CD4-positive, alpha-beta memory T cell (primary cell): Measurements from ENCODE around the gene ZNF30. TPM values are rescaled to one million over a fixed set of nuclear protein-coding genes. Genes with fewer than 3 reads are reported as not detected.
A peak's percentile ranks its signal among the peaks of the same experiment; 100 is the strongest.

Experiments used
- CTCF ChIA-PET: fragments of 350-600 bp; sonication (Branson Sonifier 250); formaldehyde crosslinking; loops from one replicate; lab custom pipeline; 2021; ENCODE audit warnings: inconsistent platforms; ENCODE audit not compliant: partially characterized antibody; lab: Charles Lee
- POLR2A ChIA-PET: fragments of 350-600 bp; sonication (Branson Sonifier 250); formaldehyde crosslinking; loops from one replicate; lab custom pipeline; 2021; ENCODE audit not compliant: partially characterized antibody; lab: Charles Lee
- DNase-seq, 5 donors: peaks; one replicate each; pipeline versions ENCODE4 v3.0.0 to v3.0.0-alpha.2; 2020 to 2022; ENCODE audit warnings: mixed read lengths in 1 of 5
- H3K27ac ChIP-seq: one replicate; pipeline ENCODE4 v1.7.0; 2013; ENCODE audit warnings: low read depth, low read length
- H3K27me3 ChIP-seq: 2 replicates; pipeline ENCODE4 v1.7.0; 2013; ENCODE audit warnings: mild to moderate bottlenecking, low read length, moderate library complexity; ENCODE audit not compliant: insufficient read depth
- H3K36me3 ChIP-seq: 2 replicates; pipeline ENCODE4 v1.7.0; 2013; ENCODE audit warnings: mild to moderate bottlenecking, low read length, moderate library complexity; ENCODE audit not compliant: insufficient read depth
- H3K4me1 ChIP-seq: 2 replicates; pipeline ENCODE4 v1.7.0; 2013; ENCODE audit warnings: mild to moderate bottlenecking, low read length, moderate library complexity; ENCODE audit not compliant: insufficient read depth
- H3K4me3 ChIP-seq, 2 donors: one replicate each; pipeline ENCODE4 v1.7.0; 2013; ENCODE audit warnings: low read length in 2 of 2, mild to moderate bottlenecking in 1 of 2
- H3K9me3 ChIP-seq, 2 donors: one replicate each; pipeline ENCODE4 v1.7.0; 2013; ENCODE audit warnings: low read length in 2 of 2, control low read depth in 1 of 2; ENCODE audit not compliant: control insufficient read depth in 1 of 2
- H3K27ac Mint-ChIP-seq, 7 donors: one replicate each; pipeline ENCODE4 v1.8.0; 2020 to 2021; ENCODE audit warnings: mixed read lengths in 7 of 7, mild to moderate bottlenecking in 6 of 7, inconsistent platforms in 3 of 7, moderate library complexity in 3 of 7
- H3K27me3 Mint-ChIP-seq, 2 donors: one replicate each; pipeline ENCODE4 v1.8.0; 2020 to 2021; ENCODE audit warnings: mixed read lengths in 2 of 2
- H3K36me3 Mint-ChIP-seq, 2 donors: one replicate each; pipeline ENCODE4 v1.8.0; 2020 to 2021; ENCODE audit warnings: mixed read lengths in 2 of 2, inconsistent platforms in 1 of 2, mild to moderate bottlenecking in 1 of 2
- H3K4me1 Mint-ChIP-seq, 4 donors: one replicate each; pipeline ENCODE4 v1.8.0; 2020 to 2021; ENCODE audit warnings: mixed read lengths in 4 of 4, mild to moderate bottlenecking in 1 of 4
- H3K4me3 Mint-ChIP-seq, 8 donors: one replicate each; pipeline ENCODE4 v1.8.0; 2020 to 2021; ENCODE audit warnings: mixed read lengths in 8 of 8, mild to moderate bottlenecking in 7 of 8, moderate library complexity in 6 of 8, inconsistent platforms in 3 of 8
- H3K9me3 Mint-ChIP-seq, 8 donors: one replicate each; pipeline ENCODE4 v1.8.0; 2020 to 2021; ENCODE audit warnings: mixed read lengths in 8 of 8, mild to moderate bottlenecking in 5 of 8, inconsistent platforms in 3 of 8, moderate library complexity in 1 of 8
- intact Hi-C: fragments of 100-400 bp; cut with micrococcal nuclease; formaldehyde crosslinking; loops from one replicate; pipeline ENCODE4 v1.15.1; 2023
- polyA plus RNA-seq, 2 donors: library from polyadenylated mRNA; unstranded; fragments of 300-500 nt; fragmentation: Illumina TruSeq; gene quantifications; one replicate each; pipeline ENCODE4 v1.2.3, GENCODE V29; 2021
- total RNA-seq, 2 experiments: library from RNA; stranded (reverse); gene quantifications; one replicate each; pipeline ENCODE4 v1.2.3, GENCODE V29; 2021

Gene ZNF30
- total RNA-seq (1 to 10 TPM; 9.2 to 9.7 TPM), polyA plus RNA-seq (1 to 10 TPM; 5.4 to 5.7 TPM)

DNA sequence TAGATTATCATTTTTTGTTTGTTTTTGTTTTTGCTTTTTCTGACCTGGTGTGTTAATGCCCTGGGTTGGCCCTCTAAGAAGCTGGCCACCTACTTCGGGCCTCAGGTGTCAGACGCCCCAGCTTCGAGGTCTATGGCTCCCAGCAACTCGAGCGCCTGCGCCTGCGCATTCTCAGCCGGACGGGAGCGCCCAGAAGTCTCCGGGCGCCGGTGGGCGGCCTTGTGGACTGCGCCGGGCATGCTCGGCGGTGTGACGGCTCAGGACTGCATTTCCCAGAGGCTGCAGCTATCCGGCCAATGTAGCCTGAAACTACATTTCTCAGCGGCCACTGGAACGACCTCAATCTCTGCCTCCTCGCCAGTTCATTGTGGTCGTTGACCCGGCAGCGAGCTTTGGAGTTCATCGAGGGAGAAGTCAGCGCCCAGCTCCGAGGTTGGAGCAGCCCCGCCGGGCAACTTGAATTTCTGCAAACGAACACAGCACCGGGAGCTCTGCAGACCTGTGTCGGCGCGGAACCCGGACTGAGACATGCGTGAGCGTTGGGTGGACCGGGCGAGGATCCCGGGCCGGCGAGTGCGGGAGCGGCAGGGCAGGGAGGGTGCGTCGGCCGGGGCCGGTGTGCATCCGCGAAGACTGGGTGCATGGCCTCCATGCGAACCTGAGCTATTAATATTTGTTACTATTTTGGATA, at the start of gene ZNF30:
Gene ZNF30, plus strand, starts transcription at position 219 of the 691 bp plus-strand sequence. CDS start 3,045 bp downstream, outside the sequence.
- no peaks in the 10 kb centered on the region for H3K27me3 Mint-ChIP-seq
- intact Hi-C loops, result loop anchor here (5.0 kb wide), 2 partner anchors 35 to 70 kb away; partner anchors contain the start of gene ZNF792
- peaks cover 20 to 25% of the 10 kb centered on the region in 2 donors for H3K36me3 Mint-ChIP-seq
- Histone ChIP-seq H3K4me1 (peaks cover 20% of the 10 kb centered on the region), H3K9me3 (no peaks in the 10 kb centered on the region), H3K27me3 (no peaks in the 10 kb centered on the region), H3K36me3 (no peaks in the 10 kb centered on the region), H3K4me3 (peak within 1 kb of the TSS; percentile 25 to 67), H3K27ac (peak within 1 kb of the TSS; percentile 31)
- peak within 1 kb of the TSS in 6 of 7 donors; percentile 61 to 84 (median 78) for H3K27ac Mint-ChIP-seq
- CTCF ChIA-PET, result interaction anchor here (0.6 to 1.9 kb wide), 9 partner anchors 26 to 247 kb away, joined by 3 to 11 read pairs (median 4); no protein-coding TSS in a partner anchor
- peak within 1 kb of the TSS; percentile 89 to 94 (median 92) for H3K4me3 Mint-ChIP-seq
- no peaks in the 10 kb centered on the region for H3K9me3 Mint-ChIP-seq
- peak; percentile 62 to 76 (median 69) for DNase-seq
- POLR2A ChIA-PET, result interaction anchor here (0.6 to 2.4 kb wide), 14 partner anchors 10 to 251 kb away, joined by 3 to 17 read pairs (median 4); no protein-coding TSS in a partner anchor
- H3K4me1 Mint-ChIP-seq, result peaks cover 13 to 24% (median 19%) of the 10 kb centered on the region in 4 donors

DNA sequence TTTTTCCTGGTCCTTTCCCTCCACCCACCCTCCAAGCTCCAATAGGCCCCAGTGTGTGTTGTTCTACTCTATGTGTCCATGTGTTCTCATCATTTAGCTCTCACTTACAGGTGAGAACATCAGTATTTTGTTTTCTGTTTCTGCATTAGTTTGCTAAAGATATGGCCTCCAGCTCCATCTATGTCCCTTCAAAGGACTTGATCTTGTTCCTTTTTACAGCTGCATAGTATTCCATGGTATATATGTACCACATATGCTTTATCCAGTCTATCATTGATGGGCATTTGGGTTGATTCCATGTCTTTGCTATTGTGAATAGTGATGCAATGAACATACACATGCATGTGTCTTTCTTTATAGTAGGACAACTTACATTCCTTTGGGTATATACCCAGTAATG, 47.1 kb upstream of the ZNF30 start:
- no peak for DNase-seq
- Mint-ChIP-seq H3K9me3 (peaks cover 3 to 17% (median 9%) of the 10 kb centered on the region in 8 donors), H3K27ac (peak overlapping the region in 1 of 7 donors; percentile 13), H3K4me1 (no peaks in the 10 kb centered on the region), H3K36me3 (peaks cover 0 to 5% of the 10 kb centered on the region in 2 donors), H3K4me3 (no peak overlapping the region), H3K27me3 (peaks cover 3 to 6% of the 10 kb centered on the region in 2 donors)
- ChIA-PET CTCF (interaction anchor here (1.1 kb wide), 1 partner anchor 39 kb away, joined by 3 read pairs; no protein-coding TSS in a partner anchor), POLR2A (no interaction called here)
- Histone ChIP-seq H3K27me3 (no peaks in the 10 kb centered on the region), H3K27ac (no peak overlapping the region), H3K9me3 (no peaks in the 10 kb centered on the region), H3K4me3 (no peak overlapping the region), H3K4me1 (no peaks in the 10 kb centered on the region), H3K36me3 (no peaks in the 10 kb centered on the region)
- intact Hi-C loops, result no loop called here

DNA sequence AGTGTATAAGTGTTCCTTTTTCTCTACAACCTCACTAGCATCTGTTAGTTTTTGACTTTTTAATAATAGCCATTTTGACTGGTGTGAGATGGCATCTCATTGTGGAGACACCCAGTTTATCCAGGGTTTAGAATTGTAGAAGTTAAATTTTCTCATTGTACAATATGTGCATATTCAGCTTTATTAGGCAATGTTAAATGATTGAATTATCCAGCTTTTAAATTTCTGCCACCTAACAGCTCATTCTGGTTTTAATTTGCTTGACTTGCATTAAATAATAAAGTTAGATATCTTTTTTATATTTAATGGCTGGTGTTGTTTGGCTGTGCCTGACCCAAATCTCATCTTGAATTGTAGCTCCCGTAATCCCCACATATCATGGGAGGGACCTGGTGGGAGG, 46.7 kb upstream of the ZNF30 start:
- no peaks in the 10 kb centered on the region for H3K36me3 ChIP-seq
- H3K27me3 ChIP-seq, result no peaks in the 10 kb centered on the region
- POLR2A ChIA-PET, result no interaction called here
- no peak overlapping the region for H3K27ac ChIP-seq
- H3K4me1 ChIP-seq, result no peaks in the 10 kb centered on the region
- Mint-ChIP-seq H3K9me3 (peaks cover 6 to 22% (median 14%) of the 10 kb centered on the region in 8 donors), H3K4me1 (no peaks in the 10 kb centered on the region), H3K27ac (no peak overlapping the region), H3K4me3 (no peak overlapping the region), H3K36me3 (peaks cover 5 to 10% of the 10 kb centered on the region in 2 donors), H3K27me3 (peaks cover 3 to 6% of the 10 kb centered on the region in 2 donors)
- DNase-seq, result no peak
- CTCF ChIA-PET, result no interaction called here
- no peak overlapping the region for H3K4me3 ChIP-seq
- no peaks in the 10 kb centered on the region for H3K9me3 ChIP-seq
- intact Hi-C loops, result no loop called here

DNA sequence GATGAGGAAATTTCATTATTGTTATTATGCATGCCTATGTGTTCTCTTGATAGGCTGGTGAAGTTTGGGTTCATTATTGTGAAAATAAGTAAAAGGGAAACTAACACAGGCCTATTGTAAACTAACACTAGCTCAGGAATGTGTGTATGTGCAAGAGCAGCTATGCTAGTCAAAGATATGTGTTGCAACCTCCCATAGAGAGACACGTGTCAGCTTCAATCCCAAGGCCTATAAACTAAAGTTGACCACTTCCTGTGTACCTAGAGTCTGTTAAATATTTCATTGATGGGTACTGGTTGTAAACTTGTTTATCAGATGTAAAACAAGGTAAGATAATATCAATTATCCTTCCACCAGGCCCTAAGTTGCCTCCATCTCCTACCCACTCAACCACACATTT, 44.7 kb upstream of the ZNF30 start:
- DNase-seq, result no peak
- Mint-ChIP-seq H3K27me3 (peaks cover 3 to 6% of the 10 kb centered on the region in 2 donors), H3K9me3 (peaks cover 6 to 41% (median 31%) of the 10 kb centered on the region in 8 donors), H3K4me1 (no peaks in the 10 kb centered on the region), H3K27ac (no peak overlapping the region), H3K36me3 (peaks cover 13 to 14% of the 10 kb centered on the region in 2 donors), H3K4me3 (no peak overlapping the region)
- Histone ChIP-seq H3K9me3 (peaks cover 0 to 3% of the 10 kb centered on the region in 2 donors), H3K4me3 (no peak overlapping the region), H3K27ac (no peak overlapping the region), H3K36me3 (no peaks in the 10 kb centered on the region), H3K4me1 (no peaks in the 10 kb centered on the region), H3K27me3 (no peaks in the 10 kb centered on the region)
- CTCF ChIA-PET, result interaction anchor here (1.2 kb wide), 1 partner anchor 43 kb away, joined by 4 read pairs; no protein-coding TSS in a partner anchor
- POLR2A ChIA-PET, result no interaction called here
- intact Hi-C loops, result no loop called here

DNA sequence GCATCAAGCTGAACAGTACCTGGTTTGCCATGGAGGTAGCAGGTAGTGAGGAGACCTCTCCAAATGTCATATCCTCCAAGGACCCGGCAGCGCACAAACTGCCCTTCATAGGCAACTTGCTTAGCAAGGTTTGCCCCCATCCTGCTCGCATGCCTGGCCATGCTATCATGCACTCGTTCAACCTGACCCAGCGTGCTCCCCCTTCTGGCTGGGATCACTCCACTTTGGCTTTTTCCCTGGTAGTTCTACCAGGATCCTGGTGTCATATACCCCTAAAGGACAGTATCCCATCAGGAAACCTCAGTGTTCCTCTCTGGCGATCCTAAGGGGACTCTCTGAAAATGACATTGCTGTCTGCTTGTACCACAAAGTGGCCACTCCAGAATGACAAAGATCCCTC, 38.6 kb upstream of the ZNF30 start:
- CTCF ChIA-PET, result interaction anchor here (0.9 kb wide), 1 partner anchor 15 kb away, joined by 3 read pairs; no protein-coding TSS in a partner anchor
- POLR2A ChIA-PET, result no interaction called here
- peaks cover 0 to 3% of the 10 kb centered on the region in 2 donors for H3K9me3 ChIP-seq
- peaks cover 0 to 8% of the 10 kb centered on the region in 2 donors for H3K27me3 Mint-ChIP-seq
- H3K27ac ChIP-seq, result no peak overlapping the region
- DNase-seq, result no peak
- H3K9me3 Mint-ChIP-seq, result peaks cover 6 to 48% (median 36%) of the 10 kb centered on the region in 8 donors
- intact Hi-C loops, result no loop called here
- H3K27me3 ChIP-seq, result no peaks in the 10 kb centered on the region
- H3K36me3 Mint-ChIP-seq, result peaks cover 13 to 14% of the 10 kb centered on the region in 2 donors
- H3K4me3 Mint-ChIP-seq, result no peak overlapping the region
- no peaks in the 10 kb centered on the region for H3K4me1 ChIP-seq
- no peak overlapping the region for H3K27ac Mint-ChIP-seq
- H3K4me1 Mint-ChIP-seq, result no peaks in the 10 kb centered on the region
- no peak overlapping the region for H3K4me3 ChIP-seq
- no peaks in the 10 kb centered on the region for H3K36me3 ChIP-seq

DNA sequence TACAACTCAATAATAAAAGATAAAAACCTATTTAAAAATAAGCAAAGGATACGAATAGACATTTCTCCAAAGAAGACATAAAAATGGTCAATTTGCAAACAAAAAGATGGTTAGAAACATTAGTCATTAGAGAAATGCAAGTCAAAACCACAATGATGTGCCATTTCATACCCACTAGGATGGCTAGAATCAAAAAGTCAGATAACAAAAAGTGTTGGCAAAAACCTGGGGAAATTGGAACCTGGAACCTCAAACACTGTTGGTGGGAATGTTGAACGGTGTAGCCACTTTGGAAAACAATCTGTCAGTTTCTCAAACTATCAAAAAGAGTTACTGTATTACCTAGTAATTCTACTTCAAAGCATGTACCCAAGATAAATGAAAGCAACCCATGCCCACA, 26.5 kb upstream of the ZNF30 start:
- H3K4me3 ChIP-seq, result no peak overlapping the region
- Mint-ChIP-seq H3K9me3 (peaks cover 0 to 36% (median 19%) of the 10 kb centered on the region in 8 donors), H3K27ac (no peak overlapping the region), H3K4me3 (no peak overlapping the region), H3K36me3 (peaks cover 0 to 1% of the 10 kb centered on the region in 2 donors), H3K27me3 (peaks cover 10 to 11% of the 10 kb centered on the region in 2 donors), H3K4me1 (peaks cover under 1 to 12% (median 5%) of the 10 kb centered on the region in 4 donors)
- POLR2A ChIA-PET, result no interaction called here
- H3K36me3 ChIP-seq, result no peaks in the 10 kb centered on the region
- H3K9me3 ChIP-seq, result no peaks in the 10 kb centered on the region
- intact Hi-C loops, result no loop called here
- H3K27me3 ChIP-seq, result peaks cover 4% of the 10 kb centered on the region
- DNase-seq, result no peak
- no peak overlapping the region for H3K27ac ChIP-seq
- peaks cover under 1% of the 10 kb centered on the region for H3K4me1 ChIP-seq
- CTCF ChIA-PET, result no interaction called here
